CD14-positive monocyte (primary cell): ENCODE data around the gene MATN4. TPM values are rescaled to one million over a fixed set of nuclear protein-coding genes. Genes with fewer than 3 reads are reported as not detected.

ENCODE experiments used
- DNase-seq, 3 donors: peaks; one replicate each; pipeline ENCODE4 v3.0.0-alpha.2; 2011 to 2022
- H2AFZ ChIP-seq: 2 replicates; pipeline ENCODE4 v1.6.0; 2012; ENCODE audit warnings: mild to moderate bottlenecking, low read depth, low read length, inconsistent platforms; ENCODE audit not compliant: insufficient read depth, poor library complexity, severe bottlenecking
- H3K27ac ChIP-seq, 2 donors: 1 replicate in 1 of 2; 2 replicates in 1 of 2; pipeline ENCODE4 v1.5.1; 2012 to 2013; ENCODE audit warnings: low read length in 2 of 2, control low read depth in 1 of 2, inconsistent platforms in 1 of 2, low read depth in 1 of 2, mild to moderate bottlenecking in 1 of 2
- H3K27me3 ChIP-seq, 2 donors: one replicate each; pipeline versions ENCODE4 v1.6.0 to v1.6.1; 2011 to 2013; ENCODE audit warnings: low read length in 2 of 2; ENCODE audit not compliant: control insufficient read depth in 2 of 2, insufficient read depth in 2 of 2
- H3K36me3 ChIP-seq, 2 donors: replicated peaks in 1 of 2; 1 replicate in 1 of 2; 2 replicates in 1 of 2; pipeline versions ENCODE4 v1.5.1 to v1.6.1; 2012 to 2013; ENCODE audit warnings: low read length in 2 of 2, control low read depth in 1 of 2, inconsistent platforms in 1 of 2, mild to moderate bottlenecking in 1 of 2; ENCODE audit not compliant: insufficient read depth in 2 of 2, control insufficient read depth in 1 of 2
- H3K4me1 ChIP-seq, 2 donors: 1 replicate in 1 of 2; 2 replicates in 1 of 2; pipeline versions ENCODE4 v1.5.1 to v1.6.1; 2012 to 2013; ENCODE audit warnings: low read length in 2 of 2, control low read depth in 1 of 2, inconsistent platforms in 1 of 2, mild to moderate bottlenecking in 1 of 2, moderate library complexity in 1 of 2; ENCODE audit not compliant: insufficient read depth in 2 of 2, control insufficient read depth in 1 of 2
- H3K4me2 ChIP-seq: replicated peaks from 2 replicates; pipeline ENCODE3; 2012; ENCODE audit warnings: low read length, moderate library complexity, mild to moderate bottlenecking; ENCODE audit not compliant: poor library complexity, severe bottlenecking; ENCODE audit errors: extremely low read depth
- H3K4me3 ChIP-seq, 3 experiments: fragments of 200-600 bp in 1 of 3; sonication (generic) in 1 of 3; replicated peaks in 1 of 3; 1 replicate in 2 of 3; 2 replicates in 1 of 3; pipeline ENCODE4 v1.5.1; 2011 to 2013; ENCODE audit warnings: low read length in 3 of 3, mild to moderate bottlenecking in 3 of 3, control low read depth in 2 of 3, low read depth in 2 of 3, inconsistent platforms in 1 of 3, moderate library complexity in 1 of 3
- H3K79me2 ChIP-seq: 2 replicates; pipeline ENCODE4 v1.6.0; 2012; ENCODE audit warnings: mild to moderate bottlenecking, control low read depth, inconsistent platforms, low read length, moderate library complexity; ENCODE audit not compliant: insufficient read depth
- H3K9ac ChIP-seq: 2 replicates; pipeline ENCODE4 v1.6.0; 2017; ENCODE audit warnings: low read length, mild to moderate bottlenecking; ENCODE audit not compliant: insufficient read depth, poor library complexity, severe bottlenecking
- H3K9me3 ChIP-seq, 2 donors: replicated peaks in 1 of 2; 1 replicate in 1 of 2; 2 replicates in 1 of 2; pipeline versions ENCODE4 v1.5.1 to v1.6.1; 2012 to 2013; ENCODE audit warnings: low read length in 2 of 2, control low read depth in 1 of 2; ENCODE audit not compliant: control insufficient read depth in 1 of 2, insufficient read depth in 1 of 2
- H4K20me1 ChIP-seq: 2 replicates; pipeline ENCODE4 v1.6.0; 2012; ENCODE audit warnings: mild to moderate bottlenecking, low read length, control low read depth, moderate library complexity; ENCODE audit not compliant: insufficient read depth
- H3K27ac Mint-ChIP-seq, 7 donors: one replicate each; pipeline ENCODE4 v1.8.0; 2020; ENCODE audit warnings: mild to moderate bottlenecking in 7 of 7, mixed read lengths in 7 of 7, moderate library complexity in 6 of 7, inconsistent platforms in 2 of 7
- H3K27me3 Mint-ChIP-seq, 3 donors: one replicate each; pipeline ENCODE4 v1.8.0; 2021 to 2022; ENCODE audit warnings: low read depth in 3 of 3, mild to moderate bottlenecking in 3 of 3, mixed read lengths in 3 of 3, moderate library complexity in 3 of 3, inconsistent platforms in 1 of 3
- H3K36me3 Mint-ChIP-seq, 2 donors: one replicate each; pipeline ENCODE4 v1.8.0; 2020; ENCODE audit warnings: mixed read lengths in 2 of 2, inconsistent platforms in 1 of 2, mild to moderate bottlenecking in 1 of 2
- H3K4me1 Mint-ChIP-seq: one replicate; pipeline ENCODE4 v1.8.0; 2020; ENCODE audit warnings: mild to moderate bottlenecking, mixed read lengths
- H3K4me3 Mint-ChIP-seq, 2 donors: one replicate each; pipeline ENCODE4 v1.8.0; 2020; ENCODE audit warnings: mild to moderate bottlenecking in 2 of 2, mixed read lengths in 2 of 2, moderate library complexity in 1 of 2
- H3K9me3 Mint-ChIP-seq, 7 donors: one replicate each; pipeline ENCODE4 v1.8.0; 2020 to 2022; ENCODE audit warnings: mixed read lengths in 7 of 7, mild to moderate bottlenecking in 6 of 7, moderate library complexity in 6 of 7, inconsistent platforms in 2 of 7
- CTCF ChIP-seq: fragments of 200-600 bp; IDR thresholded peaks from one replicate; pipeline ENCODE4 v1.8.0; 2022; ENCODE audit warnings: antibody characterized with exemption, mild to moderate bottlenecking
- WGBS: methylation state at CpG from one replicate; pipeline ENCODE4 v1.1.5; 2013; ENCODE audit warnings: missing lambda C conversion rate; ENCODE audit not compliant: insufficient coverage; 5-methylcytosine and 5-hydroxymethylcytosine counted together
- intact Hi-C, 2 donors: fragments of 100-400 bp; cut with micrococcal nuclease; formaldehyde crosslinking; loops; one replicate each; pipeline versions ENCODE4 v1.15.0 to v1.15.1; 2023
- polyA plus RNA-seq, 3 donors: library from polyadenylated mRNA; depleted of rRNA in 1 of 3; unstranded in 2 of 3; stranded (reverse) in 1 of 3; fragments of 300-500 nt in 2 of 3; fragments of >200 nt in 1 of 3; fragmentation: Illumina TruSeq in 2 of 3; gene quantifications; 1 replicate in 2 of 3; 2 replicates in 1 of 3; pipeline ENCODE4 v1.2.3, GENCODE V29; 2012 to 2021

The MATN4 gene
- polyA plus RNA-seq, 3 donors = not detected

- intact Hi-C loops = no loop called here
- H3K36me3 ChIP-seq = peaks cover 0 to 26% of the 10 kb centered on the region in 2 donors
- TF ChIP-seq CTCF = no peak
- no peaks in the 10 kb centered on the region for H3K79me2 ChIP-seq
- H3K27ac ChIP-seq = no peak overlapping the region
- Mint-ChIP-seq H3K27me3 (no peaks in the 10 kb centered on the region), H3K4me3 (no peak overlapping the region), H3K9me3 (peaks cover 0 to 7% (median 0%) of the 10 kb centered on the region in 7 donors), H3K4me1 (peaks cover 10% of the 10 kb centered on the region), H3K36me3 (peaks cover 5 to 18% of the 10 kb centered on the region in 2 donors), H3K27ac (peak overlapping the region in 1 of 7 donors; percentile 68)
- no peak overlapping the region for H3K9ac ChIP-seq
- peaks cover 6 to 8% of the 10 kb centered on the region in 2 donors for H3K4me1 ChIP-seq
- no peaks in the 10 kb centered on the region for H3K27me3 ChIP-seq
- H3K9me3 ChIP-seq = no peaks in the 10 kb centered on the region
- H3K4me2 ChIP-seq = no peak overlapping the region
- no peak overlapping the region for H2AFZ ChIP-seq
- H4K20me1 ChIP-seq = no peaks in the 10 kb centered on the region
- no peak overlapping the region for H3K4me3 ChIP-seq
- WGBS = 91% methylated on average over 6 of the region's 6 CpGs
- DNase-seq = no peak
These were observed 17.3 kb upstream of the MATN4 start for GRCh38 chr20:45325371-45325770.

DNA sequence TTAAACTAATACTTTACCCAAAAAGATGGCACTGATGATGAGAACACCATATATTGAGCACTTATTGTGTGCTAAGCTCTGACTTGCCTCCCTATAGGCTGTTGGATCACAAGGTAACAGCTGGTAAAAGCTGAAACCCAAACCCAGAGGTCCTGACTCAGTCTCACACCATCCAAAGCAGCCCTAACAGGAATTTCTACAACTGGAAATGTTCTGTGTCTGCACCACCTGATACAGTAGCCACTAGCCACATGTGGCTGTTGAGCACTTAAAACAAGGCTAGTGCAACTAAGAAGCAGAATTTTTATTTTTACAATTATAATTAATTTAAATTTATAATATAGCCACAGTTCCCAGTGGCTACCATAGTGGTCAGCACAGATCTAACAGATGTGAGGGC lies 15.6 kb upstream of the MATN4 start:
- Histone ChIP-seq H3K9me3 (no peaks in the 10 kb centered on the region), H3K4me3 (no peak overlapping the region), H3K27me3 (no peaks in the 10 kb centered on the region), H3K4me1 (peaks cover 18 to 20% of the 10 kb centered on the region in 2 donors), H3K4me2 (no peak overlapping the region), H3K9ac (no peak overlapping the region), H4K20me1 (no peaks in the 10 kb centered on the region), H3K79me2 (no peaks in the 10 kb centered on the region), H3K36me3 (peaks cover 0 to 9% of the 10 kb centered on the region in 2 donors), H3K27ac (no peak overlapping the region), H2AFZ (no peak overlapping the region)
- peaks cover 0 to 7% (median 0%) of the 10 kb centered on the region in 7 donors for H3K9me3 Mint-ChIP-seq
- intact Hi-C loops = loop anchor here (5.0 kb wide), 2 partner anchors 39 to 114 kb away; partner anchors contain the start of gene SYS1 (in 1 of the 2)
- H3K27me3 Mint-ChIP-seq = no peaks in the 10 kb centered on the region
- peaks cover 0 to 9% of the 10 kb centered on the region in 2 donors for H3K36me3 Mint-ChIP-seq
- no peak for DNase-seq
- TF ChIP-seq CTCF = no peak
- peak overlapping the region in 2 of 7 donors; percentile 60 to 79 for H3K27ac Mint-ChIP-seq
- peaks cover 18% of the 10 kb centered on the region for H3K4me1 Mint-ChIP-seq
- no peak overlapping the region for H3K4me3 Mint-ChIP-seq
